ENCODE data around the gene HTR2A. TPM values are rescaled to one million over a fixed set of nuclear protein-coding genes. Genes with fewer than 3 reads are reported as not detected.

HTR2A gene
- total and polyA plus RNA-seq, 2 donors (not counting 3 experiments of a cell fraction or from before 2014, with no cell fraction given): not detected

DNA sequence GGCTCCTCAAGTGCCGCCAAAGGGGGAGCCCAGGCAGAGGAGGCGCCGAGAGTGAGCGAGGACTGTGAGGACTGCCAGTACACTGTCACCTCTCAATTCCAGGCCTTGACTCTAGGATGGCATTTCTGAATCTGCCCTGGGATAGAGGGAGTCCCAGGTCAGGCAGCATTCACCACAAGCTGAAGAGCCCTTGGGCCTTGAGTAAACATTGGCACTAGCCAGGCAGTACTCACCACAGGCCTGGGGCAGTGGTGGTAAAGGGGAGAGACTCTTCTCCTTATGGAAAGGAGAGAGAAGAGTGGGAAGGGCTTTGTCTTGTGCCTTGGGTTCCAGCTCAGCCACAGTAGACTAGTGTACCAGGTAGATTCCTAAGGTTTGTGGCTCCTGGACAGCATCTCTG lies 39.7 kb upstream of the HTR2A start:
- Histone ChIP-seq H3K27me3 (ENCODE audit: control insufficient read depth in 2 of 2, insufficient read depth in 2 of 2, low read length in 2 of 2) (no peaks in the 10 kb centered on the region), H3K9me3 (replicated peaks; ENCODE audit: control insufficient read depth, insufficient read depth, low read length) (peaks cover 5% of the 10 kb centered on the region), H3K27ac (ENCODE audit: insufficient read depth, low read depth, low read length) (no peak overlapping the region), H3K36me3 (ENCODE audit: control insufficient read depth in 2 of 2, extremely low read depth in 1 of 2, insufficient read depth in 2 of 2, low read length in 2 of 2) (no peaks in the 10 kb centered on the region), H3K9ac (replicated peaks; ENCODE audit: extremely low read depth, insufficient read depth, low read length) (no peak overlapping the region), H3K79me2 (ENCODE audit: control insufficient read depth, insufficient read depth, low read length) (no peaks in the 10 kb centered on the region), H3K4me3 (replicated peaks in 1 of 3; ENCODE audit: insufficient read depth in 1 of 3, low read depth in 1 of 3, low read length in 3 of 3) (no peak overlapping the region), H3K9me1 (replicated peaks; ENCODE audit: control insufficient read depth, extremely low read depth, insufficient read depth, low read length) (no peaks in the 10 kb centered on the region), H2AFZ (ENCODE audit: low read depth, low read length) (no peak overlapping the region), H3K4me1 (ENCODE audit: control insufficient read depth, extremely low read depth, insufficient read depth, low read length) (no peaks in the 10 kb centered on the region), H3K4me2 (ENCODE audit: insufficient read depth, low read length) (no peak overlapping the region), H4K20me1 (replicated peaks; ENCODE audit: control insufficient read depth, extremely low read depth, insufficient read depth, low read length) (no peaks in the 10 kb centered on the region)
- ChIA-PET POLR2A (no interaction called here), CTCF (no interaction called here)
- TF ChIP-seq, protein P1, sequence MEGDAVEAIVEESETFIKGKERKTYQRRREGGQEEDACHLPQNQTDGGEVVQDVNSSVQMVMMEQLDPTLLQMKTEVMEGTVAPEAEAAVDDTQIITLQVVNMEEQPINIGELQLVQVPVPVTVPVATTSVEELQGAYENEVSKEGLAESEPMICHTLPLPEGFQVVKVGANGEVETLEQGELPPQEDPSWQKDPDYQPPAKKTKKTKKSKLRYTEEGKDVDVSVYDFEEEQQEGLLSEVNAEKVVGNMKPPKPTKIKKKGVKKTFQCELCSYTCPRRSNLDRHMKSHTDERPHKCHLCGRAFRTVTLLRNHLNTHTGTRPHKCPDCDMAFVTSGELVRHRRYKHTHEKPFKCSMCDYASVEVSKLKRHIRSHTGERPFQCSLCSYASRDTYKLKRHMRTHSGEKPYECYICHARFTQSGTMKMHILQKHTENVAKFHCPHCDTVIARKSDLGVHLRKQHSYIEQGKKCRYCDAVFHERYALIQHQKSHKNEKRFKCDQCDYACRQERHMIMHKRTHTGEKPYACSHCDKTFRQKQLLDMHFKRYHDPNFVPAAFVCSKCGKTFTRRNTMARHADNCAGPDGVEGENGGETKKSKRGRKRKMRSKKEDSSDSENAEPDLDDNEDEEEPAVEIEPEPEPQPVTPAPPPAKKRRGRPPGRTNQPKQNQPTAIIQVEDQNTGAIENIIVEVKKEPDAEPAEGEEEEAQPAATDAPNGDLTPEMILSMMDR (IDR thresholded peaks at IDR 0.05; ENCODE audit: extremely low read depth in 1 of 2, insufficient read depth in 1 of 2, low read depth in 1 of 2, low read length in 2 of 2): no peak
- TF ChIP-seq, protein P2, sequence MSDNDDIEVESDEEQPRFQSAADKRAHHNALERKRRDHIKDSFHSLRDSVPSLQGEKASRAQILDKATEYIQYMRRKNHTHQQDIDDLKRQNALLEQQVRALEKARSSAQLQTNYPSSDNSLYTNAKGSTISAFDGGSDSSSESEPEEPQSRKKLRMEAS (IDR thresholded peaks at IDR 0.05; ENCODE audit: insufficient read depth, insufficient read length): no peak
- no peak for TF ChIP-seq FOS (IDR thresholded peaks at IDR 0.05; ENCODE audit: borderline replicate concordance, insufficient read depth, low read length)
- no peak for TF ChIP-seq GATA2 (IDR thresholded peaks at IDR 0.05; ENCODE audit: insufficient read depth, insufficient read length, low read depth, low read length)
- no peak for TF ChIP-seq POLR2AphosphoS5 (IDR thresholded peaks at IDR 0.05; ENCODE audit: insufficient read depth, low read depth, low read length)
- no peak for TF ChIP-seq JUN (IDR thresholded peaks at IDR 0.05; ENCODE audit: borderline replicate concordance, insufficient read depth, insufficient read length, low read depth)
- TF ChIP-seq POLR2A (IDR thresholded peaks at IDR 0.05; ENCODE audit: low read depth, low read length): no peak
- TF ChIP-seq EZH2 (IDR thresholded peaks at IDR 0.05; ENCODE audit: borderline replicate concordance, low read depth, low read length, severe bottlenecking): no peak
- TF ChIP-seq MYC (IDR thresholded peaks at IDR 0.05; ENCODE audit: low read depth, low read length): no peak
- no peak for DNase-seq (ENCODE audit: low read depth, low spot score)
- dilution Hi-C loops (cut with MboI; ENCODE audit: extremely low pct_ligation_motif_present, low sequenced_read_pairs): no loop called here
- no peak for FAIRE-seq
- BruUV-seq (replicated peaks): no TSS peak
- intact Hi-C loops (cut with micrococcal nuclease): no loop called here
